Endothelial cell of umbilical vein (primary cell): Measurements from ENCODE around the gene SPSB2. TPM values are rescaled to one million over a fixed set of nuclear protein-coding genes. Genes with fewer than 3 reads are reported as not detected.

Experiments used
- BruUV-seq: library from RNA; stranded (reverse); fragments of 400-500 nt; replicated peaks from 2 replicates; lab custom pipeline; 2021; lab: Mats Ljungman, UMichigan
- CTCF ChIA-PET: fragments of 300-600, 350-600 bp; sonication (Branson Sonifier 250); formaldehyde crosslinking; loops from one replicate; lab custom pipeline; 2021; ENCODE audit warnings: antibody characterized with exemption, inconsistent platforms; lab: Charles Lee
- POLR2A ChIA-PET: fragments of 300-600, 350-600 bp; sonication (Branson Sonifier 250); formaldehyde crosslinking; loops from one replicate; lab custom pipeline; 2021; ENCODE audit warnings: antibody characterized with exemption, inconsistent platforms; lab: Charles Lee
- DNase-seq: peaks from one replicate; pipeline ENCODE4 v3.0.0-alpha.2; 2011; ENCODE audit warnings: low read depth, low spot score
- FAIRE-seq: peaks from 2 replicates; lab custom pipeline; 2011; peaks lifted over from hg19 to GRCh38; lab: Jason Lieb, UNC
- H2AFZ ChIP-seq: 2 replicates; pipeline ENCODE4 v1.6.0; 2012; ENCODE audit warnings: low read depth, low read length, control low read depth, inconsistent platforms
- H3K27ac ChIP-seq: 2 replicates; pipeline ENCODE4 v1.5.1; 2011; ENCODE audit warnings: low read depth, mild to moderate bottlenecking, control low read depth, low read length, moderate library complexity; ENCODE audit not compliant: insufficient read depth
- H3K27me3 ChIP-seq, 2 experiments: 2 replicates each; pipeline versions ENCODE4 v1.6.0 to v1.6.1; 2011; ENCODE audit warnings: low read length in 2 of 2, mixed read lengths in 1 of 2; ENCODE audit not compliant: control insufficient read depth in 2 of 2, insufficient read depth in 2 of 2
- H3K36me3 ChIP-seq, 2 experiments: 2 replicates in 1 of 2; 3 replicates in 1 of 2; pipeline ENCODE4 v1.5.1; 2011; ENCODE audit warnings: low read length in 2 of 2, mild to moderate bottlenecking in 1 of 2, moderate library complexity in 1 of 2; ENCODE audit not compliant: control insufficient read depth in 2 of 2, insufficient read depth in 2 of 2; ENCODE audit errors: extremely low read depth in 1 of 2
- H3K4me1 ChIP-seq: 3 replicates; pipeline ENCODE4 v1.5.1; 2011; ENCODE audit warnings: mild to moderate bottlenecking, low read length; ENCODE audit not compliant: control insufficient read depth, insufficient read depth; ENCODE audit errors: extremely low read depth
- H3K4me2 ChIP-seq: 2 replicates; pipeline ENCODE4 v1.6.1; 2011; ENCODE audit warnings: low read length, control low read depth, mixed read lengths; ENCODE audit not compliant: insufficient read depth
- H3K4me3 ChIP-seq, 3 experiments: fragments of 200-600 bp in 1 of 3; sonication (generic), shearing (Covaris generic) in 1 of 3; replicated peaks in 1 of 3; 2 replicates each; pipeline ENCODE4 v1.5.1; 2011 to 2016; ENCODE audit warnings: control low read depth in 3 of 3, low read length in 3 of 3, mild to moderate bottlenecking in 2 of 3, inconsistent platforms in 1 of 3, low read depth in 1 of 3, moderate library complexity in 1 of 3; ENCODE audit not compliant: insufficient read depth in 1 of 3
- H3K79me2 ChIP-seq: 2 replicates; pipeline ENCODE4 v1.6.0; 2012; ENCODE audit warnings: low read length, inconsistent platforms; ENCODE audit not compliant: control insufficient read depth, insufficient read depth
- H3K9ac ChIP-seq: replicated peaks from 2 replicates; pipeline ENCODE3; 2011; ENCODE audit warnings: low read length, control low read depth; ENCODE audit not compliant: insufficient read depth; ENCODE audit errors: extremely low read depth
- H3K9me1 ChIP-seq: replicated peaks from 3 replicates; pipeline ENCODE4 v1.6.0; 2011; ENCODE audit warnings: mild to moderate bottlenecking, low read length; ENCODE audit not compliant: control insufficient read depth, insufficient read depth; ENCODE audit errors: extremely low read depth
- H3K9me3 ChIP-seq: replicated peaks from 2 replicates; pipeline ENCODE4 v1.5.1; 2012; ENCODE audit warnings: low read length, inconsistent platforms; ENCODE audit not compliant: control insufficient read depth, insufficient read depth
- H4K20me1 ChIP-seq: replicated peaks from 2 replicates; pipeline ENCODE3; 2011; ENCODE audit warnings: mild to moderate bottlenecking, low read length; ENCODE audit not compliant: control insufficient read depth, insufficient read depth; ENCODE audit errors: extremely low read depth
- CTCF ChIP-seq, 2 donors: IDR thresholded peaks; 1 replicate in 1 of 2; 2 replicates in 1 of 2; pipeline ENCODE4 v1.5.1; 2011; ENCODE audit warnings: low read length in 2 of 2, mild to moderate bottlenecking in 2 of 2, moderate library complexity in 2 of 2, control low read depth in 1 of 2, inconsistent platforms in 1 of 2, low read depth in 1 of 2; ENCODE audit not compliant: insufficient read depth in 1 of 2; ENCODE audit errors: extremely low read depth in 1 of 2
- EZH2 ChIP-seq: IDR thresholded peaks from 2 replicates; pipeline ENCODE4 v1.6.1; 2012; ENCODE audit warnings: borderline replicate concordance, low read depth, mild to moderate bottlenecking, moderate library complexity, low read length, inconsistent platforms; ENCODE audit not compliant: severe bottlenecking
- FOS ChIP-seq: IDR thresholded peaks from 2 replicates; pipeline ENCODE4 v1.6.1; 2011; ENCODE audit warnings: mild to moderate bottlenecking, low read length, moderate library complexity, borderline replicate concordance; ENCODE audit not compliant: insufficient read depth
- GATA2 ChIP-seq: IDR thresholded peaks from 2 replicates; pipeline ENCODE4 v1.7.0; 2011; ENCODE audit warnings: low read depth, mild to moderate bottlenecking, moderate library complexity, mixed read lengths, low read length; ENCODE audit not compliant: insufficient read length, insufficient read depth
- JUN ChIP-seq: IDR thresholded peaks from 2 replicates; pipeline ENCODE4 v1.6.1; 2011; ENCODE audit warnings: borderline replicate concordance, low read depth; ENCODE audit not compliant: insufficient read length, insufficient read depth
- POLR2AphosphoS5 ChIP-seq: IDR thresholded peaks from 2 replicates; pipeline ENCODE4 v1.6.1; 2012; ENCODE audit warnings: low read depth, mild to moderate bottlenecking, control low read depth, low read length, moderate library complexity; ENCODE audit not compliant: insufficient read depth
- dilution Hi-C: fragments of 300-500 bp; cut with MboI; formaldehyde crosslinking; loops from one replicate; pipeline ENCODE4 v1.15.0; 2019; ENCODE audit warnings: low sequenced_read_pairs; ENCODE audit not compliant: extremely low pct_ligation_motif_present
- intact Hi-C: fragments of 100-400 bp; cut with micrococcal nuclease; formaldehyde crosslinking; loops from one replicate; pipeline ENCODE4 v1.10.0; 2022
- polyA plus RNA-seq, 4 experiments: library from polyadenylated mRNA; depleted of rRNA in 3 of 4; stranded (reverse) in 3 of 4; unstranded in 1 of 4; fragments of >200 nt; gene quantifications; 2 replicates each; pipeline versions ENCODE4 v1.2.1 to v1.2.3, GENCODE V29; 2011 to 2012; ENCODE audit warnings: missing spikeins in 1 of 4
- total RNA-seq: library from RNA; stranded (reverse); gene quantifications from 2 replicates; pipeline ENCODE4 v1.2.3, GENCODE V29; 2021

Gene SPSB2
- total and polyA plus RNA-seq, 2 donors (not counting 3 experiments of a cell fraction or from before 2014, with no cell fraction given): 3.8 to 6.9 TPM

GRCh38 chr12:6902448-6902847 lies 29.3 kb upstream of the SPSB2 start:
- no TSS peak for BruUV-seq
- Histone ChIP-seq H2AFZ (no peak overlapping the region), H3K4me2 (no peak overlapping the region), H3K27me3 (no peaks in the 10 kb centered on the region), H3K79me2 (no peaks in the 10 kb centered on the region), H4K20me1 (no peaks in the 10 kb centered on the region), H3K9me1 (no peaks in the 10 kb centered on the region), H3K4me1 (peaks cover 7% of the 10 kb centered on the region), H3K36me3 (no peaks in the 10 kb centered on the region), H3K9me3 (no peaks in the 10 kb centered on the region), H3K27ac (no peak overlapping the region), H3K9ac (no peak overlapping the region), H3K4me3 (no peak overlapping the region)
- TF ChIP-seq FOS (no peak), GATA2 (no peak), EZH2 (no peak), POLR2AphosphoS5 (no peak), JUN (no peak), CTCF (IDR thresholded peaks at IDR 0.05; ENCODE audit: extremely low read depth in 1 of 2, insufficient read depth in 1 of 2, low read depth in 1 of 2, low read length in 2 of 2) (no peak)
- ChIA-PET POLR2A (interaction anchor here (1.1 kb wide), 1 partner anchor 41 kb away, joined by 3 read pairs; the partner anchor contains the start of genes C12orf57 and RNU7-1), CTCF (interaction anchor here (1.0 to 2.0 kb wide), 4 partner anchors 11 to 33 kb away, joined by 3 to 7 read pairs (median 6); partner anchors contain the start of gene SPSB2)
- intact Hi-C loops: no loop called here
- dilution Hi-C loops: no loop called here
- FAIRE-seq (no peak), DNase-seq (no peak)
